AG09309 (cell line): ENCODE results near the gene RIPOR3.
A peak's percentile ranks its signal among the peaks of the same experiment; 100 is the strongest.

Experiments used
- DNase-seq: peaks from one replicate; pipeline ENCODE4 v3.0.0-alpha.2; 2010; ENCODE audit warnings: low read depth
- H3K4me3 ChIP-seq: 2 replicates; pipeline ENCODE4 v1.5.1; 2011; ENCODE audit warnings: mild to moderate bottlenecking, low read depth, low read length, moderate library complexity; ENCODE audit not compliant: control insufficient read depth
- TF ChIP-seq, protein P1 (sequence below): IDR thresholded peaks from 2 replicates; pipeline ENCODE4 v1.5.1; 2011; ENCODE audit warnings: mild to moderate bottlenecking, low read depth, low read length, inconsistent platforms; ENCODE audit not compliant: insufficient read depth, control insufficient read depth; ENCODE audit errors: missing control alignments

The RIPOR3 gene

DNA sequence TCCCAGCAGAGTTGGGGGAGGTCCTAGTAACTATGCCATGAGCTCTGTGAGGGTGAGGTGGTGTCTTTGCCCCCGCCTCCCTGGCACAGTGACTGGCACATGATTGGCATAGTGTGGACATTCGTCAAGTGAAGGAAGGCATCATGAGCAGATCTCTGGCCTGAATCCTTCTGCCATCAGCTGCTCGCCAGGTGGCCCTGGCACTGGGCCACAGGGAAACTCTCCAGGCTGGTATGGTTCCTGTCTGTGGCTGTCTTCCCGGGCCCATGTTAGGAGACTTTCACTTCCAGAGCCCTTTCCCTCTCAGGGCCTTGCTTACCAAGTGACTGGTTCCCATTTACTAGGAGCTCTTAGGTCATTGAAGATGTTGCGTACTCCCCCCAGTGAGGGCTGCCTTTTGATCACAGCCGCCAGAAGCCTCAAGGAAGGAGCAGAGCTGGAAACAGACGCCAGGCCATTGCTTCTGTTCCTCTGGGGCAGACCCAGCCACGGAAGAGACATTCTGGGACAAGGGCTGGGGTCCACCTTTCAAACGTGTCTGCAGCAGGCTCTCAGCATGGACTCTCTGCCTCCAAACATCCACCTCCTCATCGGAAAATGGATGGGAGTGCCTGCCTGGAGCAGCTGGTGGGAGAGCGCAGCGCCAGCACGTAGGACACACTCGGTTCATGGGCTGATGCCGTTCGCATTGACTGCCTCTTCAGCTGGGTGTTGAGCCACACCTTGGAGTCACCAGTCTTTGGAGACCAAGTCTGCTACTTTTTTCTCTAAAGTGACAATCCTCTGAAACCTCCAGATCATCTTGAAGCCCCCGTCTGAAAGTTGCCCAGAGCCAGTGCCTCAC is 113.9 kb downstream of the RIPOR3 start:
- TF ChIP-seq, protein P1, sequence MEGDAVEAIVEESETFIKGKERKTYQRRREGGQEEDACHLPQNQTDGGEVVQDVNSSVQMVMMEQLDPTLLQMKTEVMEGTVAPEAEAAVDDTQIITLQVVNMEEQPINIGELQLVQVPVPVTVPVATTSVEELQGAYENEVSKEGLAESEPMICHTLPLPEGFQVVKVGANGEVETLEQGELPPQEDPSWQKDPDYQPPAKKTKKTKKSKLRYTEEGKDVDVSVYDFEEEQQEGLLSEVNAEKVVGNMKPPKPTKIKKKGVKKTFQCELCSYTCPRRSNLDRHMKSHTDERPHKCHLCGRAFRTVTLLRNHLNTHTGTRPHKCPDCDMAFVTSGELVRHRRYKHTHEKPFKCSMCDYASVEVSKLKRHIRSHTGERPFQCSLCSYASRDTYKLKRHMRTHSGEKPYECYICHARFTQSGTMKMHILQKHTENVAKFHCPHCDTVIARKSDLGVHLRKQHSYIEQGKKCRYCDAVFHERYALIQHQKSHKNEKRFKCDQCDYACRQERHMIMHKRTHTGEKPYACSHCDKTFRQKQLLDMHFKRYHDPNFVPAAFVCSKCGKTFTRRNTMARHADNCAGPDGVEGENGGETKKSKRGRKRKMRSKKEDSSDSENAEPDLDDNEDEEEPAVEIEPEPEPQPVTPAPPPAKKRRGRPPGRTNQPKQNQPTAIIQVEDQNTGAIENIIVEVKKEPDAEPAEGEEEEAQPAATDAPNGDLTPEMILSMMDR = no peak
- no peak for DNase-seq
- H3K4me3 ChIP-seq = no peak overlapping the region

DNA sequence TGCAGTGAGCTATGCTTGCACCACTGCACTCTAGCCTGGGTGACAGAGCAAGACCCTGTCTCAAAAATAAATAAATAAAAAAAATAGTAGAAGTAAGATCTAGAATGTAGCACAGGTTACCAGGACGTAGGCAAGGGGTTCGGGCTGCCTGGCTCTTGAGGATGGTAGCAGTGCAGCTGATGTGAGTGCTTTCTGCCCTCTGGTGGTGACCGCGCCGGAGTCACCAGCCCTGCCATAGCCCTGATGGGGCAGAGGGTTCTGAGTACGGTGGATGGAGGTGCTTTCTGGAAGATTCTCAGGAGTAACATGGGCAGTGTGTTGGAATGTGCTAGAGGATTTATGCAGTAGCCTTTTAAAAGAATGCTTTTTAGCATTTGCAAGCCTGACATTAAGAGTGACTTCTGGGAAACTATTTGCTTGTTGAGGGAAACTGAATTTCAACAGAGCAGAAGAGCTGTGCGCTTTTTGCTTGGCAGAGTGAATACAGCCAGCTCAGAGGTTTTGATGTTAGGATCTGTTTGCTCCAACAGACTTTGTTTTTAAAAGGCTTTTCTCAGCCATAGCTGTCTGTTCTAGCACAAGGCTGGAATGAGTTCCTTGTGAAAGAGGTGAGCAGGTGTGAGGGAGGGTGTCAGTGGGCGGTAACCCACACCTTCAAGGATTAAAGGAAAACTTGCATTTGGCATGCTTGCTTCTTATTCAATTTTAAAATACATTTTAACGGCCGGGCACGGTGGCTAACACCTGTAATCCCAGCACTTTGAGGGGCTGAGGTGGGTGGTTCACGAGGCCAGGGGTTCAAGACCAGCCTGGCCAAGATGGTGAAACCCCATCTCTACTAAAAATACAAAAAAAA is 115.2 kb downstream of the RIPOR3 start:
- no peak overlapping the region for H3K4me3 ChIP-seq
- TF ChIP-seq, protein P1 = peak; percentile 79
- DNase-seq = no peak

DNA sequence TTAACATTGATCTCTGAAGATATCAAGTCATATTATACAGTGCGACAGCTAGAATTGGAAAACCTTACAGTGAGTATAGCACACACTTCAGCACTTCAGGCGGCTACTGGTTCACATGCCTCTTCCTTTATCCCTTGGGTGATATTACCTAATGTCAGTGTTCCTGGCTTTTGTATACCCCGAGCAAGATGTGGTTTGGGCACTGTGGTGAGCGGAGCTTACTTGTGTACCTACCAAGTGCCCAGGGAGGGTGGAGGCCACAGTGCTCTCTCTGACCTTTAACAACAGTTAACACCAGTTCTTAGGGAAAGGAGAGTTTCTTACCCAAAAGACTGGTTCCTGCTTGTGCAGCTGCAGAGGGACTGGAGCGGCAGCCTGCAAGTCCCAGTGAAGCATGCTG is 116.8 kb downstream of the RIPOR3 start:
- DNase-seq = no peak
- H3K4me3 ChIP-seq = no peak overlapping the region
- TF ChIP-seq, protein P1 = no peak

DNA sequence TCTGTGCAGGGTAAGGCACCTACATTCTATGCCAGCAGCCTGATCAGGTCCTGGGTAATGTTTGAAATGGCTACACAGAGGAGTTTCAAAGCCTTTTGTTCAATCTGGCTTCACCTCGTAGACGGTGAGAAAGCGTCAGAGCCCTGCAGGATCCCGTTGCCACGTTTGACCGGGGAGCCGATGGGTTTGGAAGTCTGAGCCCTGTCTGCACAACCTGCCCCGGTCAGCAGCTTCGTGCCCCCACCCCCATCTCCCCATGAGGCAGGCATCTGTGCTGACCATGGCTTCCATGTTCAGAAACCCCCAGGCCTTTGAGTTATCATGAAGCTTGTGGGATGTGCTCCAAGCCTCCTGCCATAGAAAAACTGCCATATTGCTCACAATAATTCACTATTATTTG is 117.2 kb downstream of the RIPOR3 start:
- H3K4me3 ChIP-seq = no peak overlapping the region
- TF ChIP-seq, protein P1 = no peak
- DNase-seq = no peak

- TF ChIP-seq, protein P1 = no peak
- DNase-seq = peak; percentile 80
- H3K4me3 ChIP-seq = no peak overlapping the region
These were observed 118.2 kb downstream of the RIPOR3 start for GRCh38 chr20:50572938-50573777.

DNA sequence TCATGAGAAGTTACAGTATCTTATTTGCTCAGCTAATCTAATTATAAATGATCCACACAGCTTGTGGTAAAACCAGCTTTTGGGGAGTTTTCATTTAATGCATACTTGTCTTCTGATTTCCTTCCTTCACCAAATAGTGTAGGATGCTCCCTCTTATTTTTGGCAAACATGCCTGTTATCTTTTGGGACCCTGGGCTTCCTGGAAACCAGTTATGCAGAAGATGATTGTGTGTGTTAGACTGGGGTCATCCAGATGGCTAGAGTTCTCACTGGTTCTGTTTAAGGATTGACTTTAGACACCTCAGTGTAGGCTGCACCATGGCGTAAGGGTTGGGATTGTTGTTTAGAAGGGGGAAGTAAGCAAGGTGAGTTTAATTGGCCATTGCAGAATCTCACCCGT is 119.9 kb downstream of the RIPOR3 start:
- TF ChIP-seq, protein P1 = no peak
- DNase-seq = no peak

More for the DNA sequence above, 119.9 kb downstream of the RIPOR3 start:
- H3K4me3 ChIP-seq = no peak overlapping the region
